Measurements from ENCODE around the gene COL4A1.

DNA sequence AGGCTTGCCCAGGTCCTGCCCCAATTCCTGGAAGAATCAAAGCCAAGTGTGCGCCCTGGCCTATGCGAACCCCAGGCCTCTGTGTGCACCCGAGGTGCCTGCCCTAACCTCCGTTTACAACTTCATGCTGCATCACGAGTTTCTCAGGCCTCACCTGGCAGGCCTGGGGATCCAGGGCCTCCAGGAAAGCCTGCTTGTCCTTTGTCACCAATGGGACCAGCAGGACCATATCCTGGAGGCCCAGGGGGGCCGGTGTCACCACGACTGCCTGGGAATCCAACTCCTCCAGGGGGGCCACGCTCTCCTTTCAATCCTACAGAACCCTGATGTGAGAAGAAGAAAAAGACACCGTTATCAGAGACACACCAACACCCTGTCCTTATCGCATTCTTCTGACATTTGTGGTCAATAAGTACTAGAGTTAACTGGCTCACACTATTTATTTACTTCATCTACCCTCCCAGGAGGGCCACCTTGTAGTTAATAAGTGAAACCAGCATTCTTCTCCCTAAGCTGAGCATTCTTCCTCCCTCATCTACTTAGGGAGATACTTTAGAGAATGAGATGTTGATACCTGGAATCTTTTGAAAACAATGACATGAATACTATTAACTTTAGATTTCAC, 120.6 kb downstream of the COL4A1 start:
- no peak for TF ChIP-seq POLR2A (IDR thresholded peaks at IDR 0.05)
- TF ChIP-seq, protein P1, sequence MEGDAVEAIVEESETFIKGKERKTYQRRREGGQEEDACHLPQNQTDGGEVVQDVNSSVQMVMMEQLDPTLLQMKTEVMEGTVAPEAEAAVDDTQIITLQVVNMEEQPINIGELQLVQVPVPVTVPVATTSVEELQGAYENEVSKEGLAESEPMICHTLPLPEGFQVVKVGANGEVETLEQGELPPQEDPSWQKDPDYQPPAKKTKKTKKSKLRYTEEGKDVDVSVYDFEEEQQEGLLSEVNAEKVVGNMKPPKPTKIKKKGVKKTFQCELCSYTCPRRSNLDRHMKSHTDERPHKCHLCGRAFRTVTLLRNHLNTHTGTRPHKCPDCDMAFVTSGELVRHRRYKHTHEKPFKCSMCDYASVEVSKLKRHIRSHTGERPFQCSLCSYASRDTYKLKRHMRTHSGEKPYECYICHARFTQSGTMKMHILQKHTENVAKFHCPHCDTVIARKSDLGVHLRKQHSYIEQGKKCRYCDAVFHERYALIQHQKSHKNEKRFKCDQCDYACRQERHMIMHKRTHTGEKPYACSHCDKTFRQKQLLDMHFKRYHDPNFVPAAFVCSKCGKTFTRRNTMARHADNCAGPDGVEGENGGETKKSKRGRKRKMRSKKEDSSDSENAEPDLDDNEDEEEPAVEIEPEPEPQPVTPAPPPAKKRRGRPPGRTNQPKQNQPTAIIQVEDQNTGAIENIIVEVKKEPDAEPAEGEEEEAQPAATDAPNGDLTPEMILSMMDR (IDR thresholded peaks at IDR 0.05) = no peak

All from gastroesophageal sphincter (tissue), 3 donors.